ENCODE measurements around the gene YOD1. TPM values are rescaled to one million over a fixed set of nuclear protein-coding genes. Genes with fewer than 3 reads are reported as not detected.

Gene YOD1
- total RNA-seq, 1 experiment from 2014 or later = 63.9 TPM

- Histone ChIP-seq H2AFZ (ENCODE audit: low read length) (no peak overlapping the region), H3K79me2 (ENCODE audit: low read length) (no peaks in the 10 kb centered on the region), H3K4me3 (ENCODE audit: low read length) (no peak overlapping the region), H3K4me1 (ENCODE audit: insufficient read depth, low read length) (peaks cover 21% of the 10 kb centered on the region), H3K27me3 (ENCODE audit: low read length) (no peaks in the 10 kb centered on the region), H4K20me1 (ENCODE audit: low read length) (no peaks in the 10 kb centered on the region), H3K27ac (ENCODE audit: low read length) (peak overlapping the region; percentile 4; the same call in 1 of the 2 replicates), H3K9me3 (ENCODE audit: low read length) (no peaks in the 10 kb centered on the region), H3K36me3 (ENCODE audit: low read depth, low read length) (peaks cover 16% of the 10 kb centered on the region; the same call in 1 of the 2 replicates), H3K9me2 (replicated peaks; ENCODE audit: low read length) (no peaks in the 10 kb centered on the region), H3F3A (ENCODE audit: low read length, unreplicated experiment) (peaks cover under 1% of the 10 kb centered on the region), H3K4me2 (ENCODE audit: low read length) (no peak overlapping the region), H3K9ac (ENCODE audit: low read length) (no peak overlapping the region)
- ATAC-seq (peak; percentile 35), DNase-seq (peak; percentile 50)
- intact Hi-C loops (cut with micrococcal nuclease) = loop anchor here (2.0 to 5.0 kb wide), 3 partner anchors 59 to 352 kb away; partner anchors contain the start of gene IL20
- ChIA-PET CTCF (no interaction called here), POLR2A (ENCODE audit: unreplicated experiment) (interaction anchor here (0.6 to 0.9 kb wide), 2 partner anchors 74 to 126 kb away, joined by 4 to 7 read pairs; no protein-coding TSS in a partner anchor)
- TF ChIP-seq, protein P1, sequence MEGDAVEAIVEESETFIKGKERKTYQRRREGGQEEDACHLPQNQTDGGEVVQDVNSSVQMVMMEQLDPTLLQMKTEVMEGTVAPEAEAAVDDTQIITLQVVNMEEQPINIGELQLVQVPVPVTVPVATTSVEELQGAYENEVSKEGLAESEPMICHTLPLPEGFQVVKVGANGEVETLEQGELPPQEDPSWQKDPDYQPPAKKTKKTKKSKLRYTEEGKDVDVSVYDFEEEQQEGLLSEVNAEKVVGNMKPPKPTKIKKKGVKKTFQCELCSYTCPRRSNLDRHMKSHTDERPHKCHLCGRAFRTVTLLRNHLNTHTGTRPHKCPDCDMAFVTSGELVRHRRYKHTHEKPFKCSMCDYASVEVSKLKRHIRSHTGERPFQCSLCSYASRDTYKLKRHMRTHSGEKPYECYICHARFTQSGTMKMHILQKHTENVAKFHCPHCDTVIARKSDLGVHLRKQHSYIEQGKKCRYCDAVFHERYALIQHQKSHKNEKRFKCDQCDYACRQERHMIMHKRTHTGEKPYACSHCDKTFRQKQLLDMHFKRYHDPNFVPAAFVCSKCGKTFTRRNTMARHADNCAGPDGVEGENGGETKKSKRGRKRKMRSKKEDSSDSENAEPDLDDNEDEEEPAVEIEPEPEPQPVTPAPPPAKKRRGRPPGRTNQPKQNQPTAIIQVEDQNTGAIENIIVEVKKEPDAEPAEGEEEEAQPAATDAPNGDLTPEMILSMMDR (conservative IDR thresholded peaks at IDR 0.05; ENCODE audit: low read depth, low read length) = no peak
- TF ChIP-seq EZH2 (IDR thresholded peaks at IDR 0.05; ENCODE audit: low read length, unreplicated experiment) (no peak), EZH2phosphoT487 (IDR thresholded peaks at IDR 0.05; ENCODE audit: borderline replicate concordance, low read length) (no peak)
- BruUV-seq (replicated peaks) = no TSS peak
Observed at GRCh38 chr1:207079706-207080241, 28.8 kb upstream of the YOD1 start.

GRCh38 chr1:207078578-207079132, 27.6 kb upstream of the YOD1 start:
- ATAC-seq (no peak), DNase-seq (no peak)
- ChIA-PET POLR2A (ENCODE audit: unreplicated experiment) (no interaction called here), CTCF (no interaction called here)
- Histone ChIP-seq H3K79me2 (ENCODE audit: low read length) (no peaks in the 10 kb centered on the region), H3K9me3 (ENCODE audit: low read length) (no peaks in the 10 kb centered on the region), H3K9me2 (replicated peaks; ENCODE audit: low read length) (no peaks in the 10 kb centered on the region), H3F3A (ENCODE audit: low read length, unreplicated experiment) (peaks cover 6% of the 10 kb centered on the region), H3K4me1 (ENCODE audit: insufficient read depth, low read length) (peaks cover 31% of the 10 kb centered on the region), H3K27ac (ENCODE audit: low read length) (no peak overlapping the region), H3K4me2 (ENCODE audit: low read length) (no peak overlapping the region), H2AFZ (ENCODE audit: low read length) (no peak overlapping the region), H3K27me3 (ENCODE audit: low read length) (no peaks in the 10 kb centered on the region), H4K20me1 (ENCODE audit: low read length) (no peaks in the 10 kb centered on the region), H3K9ac (ENCODE audit: low read length) (no peak overlapping the region), H3K4me3 (ENCODE audit: low read length) (no peak overlapping the region), H3K36me3 (ENCODE audit: low read depth, low read length) (peaks cover 20% of the 10 kb centered on the region; the same call in 1 of the 2 replicates)
- no TSS peak for BruUV-seq (replicated peaks)
- intact Hi-C loops (cut with micrococcal nuclease) = loop anchor here (2.0 to 5.0 kb wide), 3 partner anchors 58 to 351 kb away; partner anchors contain the start of gene IL20
- TF ChIP-seq, protein P1 (conservative IDR thresholded peaks at IDR 0.05; ENCODE audit: low read depth, low read length) = no peak
- no peak for TF ChIP-seq EZH2 (IDR thresholded peaks at IDR 0.05; ENCODE audit: low read length, unreplicated experiment)
- TF ChIP-seq EZH2phosphoT487 (IDR thresholded peaks at IDR 0.05; ENCODE audit: borderline replicate concordance, low read length) = no peak

Data from PC-3 (cell line).